ENCODE data around the gene AHNAK.

GRCh38 chr11:62456630-62457029 is 90.0 kb downstream of the AHNAK start:
- TF ChIP-seq CTCF (IDR thresholded peaks at IDR 0.05) (no peak), POLR2A (IDR thresholded peaks at IDR 0.05) (no peak)

All from thyroid gland (tissue), 4 donors.